AG04450 (cell line): ENCODE measurements around the gene OR2AG2. TPM values are rescaled to one million over a fixed set of nuclear protein-coding genes. Genes with fewer than 3 reads are reported as not detected.

ENCODE experiments used
- CTCF ChIA-PET: fragments of 300-600, 350-600 bp; formaldehyde crosslinking; extraction: SDS; loops from one replicate; lab custom pipeline; 2022; ENCODE audit warnings: antibody characterized with exemption, inconsistent platforms; lab: Charles Lee
- POLR2A ChIA-PET: fragments of 350-600 bp; formaldehyde crosslinking; extraction: SDS; loops from one replicate; lab custom pipeline; 2021; ENCODE audit warnings: antibody characterized with exemption, inconsistent platforms; lab: Yijun Ruan, JAX
- DNase-seq: peaks from one replicate; pipeline ENCODE4 v3.0.0-alpha.2; 2011; ENCODE audit warnings: low read depth, low spot score
- H3K27ac ChIP-seq: one replicate; pipeline ENCODE4 v1.5.1; 2012; ENCODE audit warnings: low read depth, low read length, control low read depth
- H3K27me3 ChIP-seq: one replicate; pipeline ENCODE4 v1.6.0; 2012; ENCODE audit warnings: low read length; ENCODE audit not compliant: control insufficient read depth, insufficient read depth
- H3K4me3 ChIP-seq: 2 replicates; pipeline ENCODE4 v1.5.1; 2011; ENCODE audit warnings: mild to moderate bottlenecking, low read depth, low read length, control low read depth
- H3K9me3 ChIP-seq: 2 replicates; pipeline ENCODE4 v1.5.1; 2012; ENCODE audit warnings: low read length; ENCODE audit not compliant: control insufficient read depth, insufficient read depth
- polyA plus RNA-seq: library from polyadenylated mRNA; depleted of rRNA; stranded (reverse); fragments of >200 nt; gene quantifications from 2 replicates; pipeline ENCODE4 v1.2.3, GENCODE V29; 2011
- TF ChIP-seq, protein P1 (sequence below): IDR thresholded peaks from 2 replicates; pipeline ENCODE4 v1.5.1; 2011; ENCODE audit warnings: low read depth, low read length, control low read depth, inconsistent platforms

Gene OR2AG2
- polyA plus RNA-seq, 1 experiment: 0.19 TPM

DNA sequence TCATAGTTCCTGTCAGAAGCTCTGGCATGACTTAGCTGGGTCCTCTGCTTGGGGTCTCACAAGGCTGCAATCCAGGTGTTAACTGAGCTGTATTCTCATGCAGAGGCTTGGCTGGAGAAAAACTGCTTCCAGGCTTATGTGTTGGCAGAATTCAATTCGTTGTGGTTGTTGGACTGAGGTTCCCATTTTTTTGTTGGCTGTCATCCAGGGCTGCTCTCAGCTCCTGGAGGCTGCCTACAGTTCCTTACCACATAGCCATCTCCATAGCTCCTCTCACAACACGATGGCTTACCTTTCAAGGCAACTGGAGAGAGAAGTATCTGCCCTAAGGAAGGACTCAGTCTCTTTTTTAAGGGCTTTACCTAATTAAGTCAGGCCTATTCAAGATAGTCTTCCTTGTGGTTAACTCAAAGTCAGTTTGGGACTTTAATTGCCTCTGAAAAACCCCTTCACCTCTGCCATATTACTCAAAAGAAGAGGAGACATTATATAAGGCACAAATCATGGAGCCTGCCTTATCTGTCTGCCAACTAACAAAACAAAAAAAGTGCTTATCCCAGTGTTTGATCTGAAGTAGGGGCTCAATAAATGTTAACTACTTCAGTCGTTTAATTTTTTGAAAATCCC is 35.2 kb downstream of the OR2AG2 start:
- H3K4me3 ChIP-seq: no peak overlapping the region
- no peaks in the 10 kb centered on the region for H3K27me3 ChIP-seq
- H3K27ac ChIP-seq: no peak overlapping the region
- TF ChIP-seq, protein P1, sequence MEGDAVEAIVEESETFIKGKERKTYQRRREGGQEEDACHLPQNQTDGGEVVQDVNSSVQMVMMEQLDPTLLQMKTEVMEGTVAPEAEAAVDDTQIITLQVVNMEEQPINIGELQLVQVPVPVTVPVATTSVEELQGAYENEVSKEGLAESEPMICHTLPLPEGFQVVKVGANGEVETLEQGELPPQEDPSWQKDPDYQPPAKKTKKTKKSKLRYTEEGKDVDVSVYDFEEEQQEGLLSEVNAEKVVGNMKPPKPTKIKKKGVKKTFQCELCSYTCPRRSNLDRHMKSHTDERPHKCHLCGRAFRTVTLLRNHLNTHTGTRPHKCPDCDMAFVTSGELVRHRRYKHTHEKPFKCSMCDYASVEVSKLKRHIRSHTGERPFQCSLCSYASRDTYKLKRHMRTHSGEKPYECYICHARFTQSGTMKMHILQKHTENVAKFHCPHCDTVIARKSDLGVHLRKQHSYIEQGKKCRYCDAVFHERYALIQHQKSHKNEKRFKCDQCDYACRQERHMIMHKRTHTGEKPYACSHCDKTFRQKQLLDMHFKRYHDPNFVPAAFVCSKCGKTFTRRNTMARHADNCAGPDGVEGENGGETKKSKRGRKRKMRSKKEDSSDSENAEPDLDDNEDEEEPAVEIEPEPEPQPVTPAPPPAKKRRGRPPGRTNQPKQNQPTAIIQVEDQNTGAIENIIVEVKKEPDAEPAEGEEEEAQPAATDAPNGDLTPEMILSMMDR: no peak
- H3K9me3 ChIP-seq: no peaks in the 10 kb centered on the region
- ChIA-PET POLR2A (no interaction called here), CTCF (interaction anchor here (2.4 to 5.5 kb wide), 6 partner anchors 8 to 31 kb away, joined by 8 to 47 read pairs (median 19); no protein-coding TSS in a partner anchor)
- DNase-seq: no peak

DNA sequence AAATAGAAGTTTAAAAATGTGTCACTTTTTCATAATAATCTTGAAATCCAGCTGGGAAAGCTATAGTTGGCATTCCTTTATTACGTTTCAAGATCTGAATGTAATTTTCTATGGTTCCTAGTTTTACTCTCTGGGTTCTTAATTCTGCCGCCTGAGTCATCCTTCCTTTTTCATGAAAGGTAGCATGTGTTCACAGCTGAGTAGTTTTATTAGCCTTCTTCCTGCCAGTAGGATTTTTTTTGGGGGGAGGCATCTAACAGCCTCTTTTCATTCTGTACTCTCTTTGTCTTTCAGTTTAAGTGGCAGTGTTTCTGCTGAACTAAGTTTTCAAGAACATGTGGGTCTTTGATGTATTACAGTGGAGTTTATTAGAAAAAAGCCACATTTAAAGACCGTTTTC is 36.5 kb downstream of the OR2AG2 start:
- ChIA-PET POLR2A (no interaction called here), CTCF (interaction anchor here (4.7 to 5.5 kb wide), 2 partner anchors 19 to 29 kb away, joined by 16 to 47 read pairs; no protein-coding TSS in a partner anchor)
- TF ChIP-seq, protein P1: no peak
- Histone ChIP-seq H3K27me3 (no peaks in the 10 kb centered on the region), H3K9me3 (no peaks in the 10 kb centered on the region), H3K4me3 (no peak overlapping the region), H3K27ac (no peak overlapping the region)
- no peak for DNase-seq

DNA sequence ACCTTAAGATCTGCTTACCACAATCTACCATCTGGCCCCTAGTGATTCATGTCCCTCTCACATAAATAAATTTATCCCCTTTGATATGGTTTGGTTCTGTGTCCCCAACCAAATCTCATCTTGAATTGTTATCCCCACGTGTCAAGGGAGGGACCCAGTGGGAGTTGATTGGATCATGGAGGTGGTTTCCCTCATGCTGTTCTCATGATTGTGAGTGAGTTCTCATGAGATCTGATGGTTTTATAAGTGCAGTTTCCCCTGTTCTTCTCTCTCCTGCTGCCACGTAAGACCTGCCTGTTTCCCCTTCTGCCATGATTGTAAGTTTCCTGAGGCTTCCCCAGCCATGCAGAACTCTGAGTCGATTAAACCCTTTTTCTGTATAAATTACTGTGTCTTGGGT is 37.2 kb downstream of the OR2AG2 start:
- Histone ChIP-seq H3K4me3 (no peak overlapping the region), H3K27ac (no peak overlapping the region), H3K9me3 (no peaks in the 10 kb centered on the region), H3K27me3 (no peaks in the 10 kb centered on the region)
- POLR2A ChIA-PET: no interaction called here
- no peak for DNase-seq
- TF ChIP-seq, protein P1: no peak
- CTCF ChIA-PET: interaction anchor here (4.7 to 5.5 kb wide), 2 partner anchors 20 to 29 kb away, joined by 16 to 47 read pairs; no protein-coding TSS in a partner anchor

DNA sequence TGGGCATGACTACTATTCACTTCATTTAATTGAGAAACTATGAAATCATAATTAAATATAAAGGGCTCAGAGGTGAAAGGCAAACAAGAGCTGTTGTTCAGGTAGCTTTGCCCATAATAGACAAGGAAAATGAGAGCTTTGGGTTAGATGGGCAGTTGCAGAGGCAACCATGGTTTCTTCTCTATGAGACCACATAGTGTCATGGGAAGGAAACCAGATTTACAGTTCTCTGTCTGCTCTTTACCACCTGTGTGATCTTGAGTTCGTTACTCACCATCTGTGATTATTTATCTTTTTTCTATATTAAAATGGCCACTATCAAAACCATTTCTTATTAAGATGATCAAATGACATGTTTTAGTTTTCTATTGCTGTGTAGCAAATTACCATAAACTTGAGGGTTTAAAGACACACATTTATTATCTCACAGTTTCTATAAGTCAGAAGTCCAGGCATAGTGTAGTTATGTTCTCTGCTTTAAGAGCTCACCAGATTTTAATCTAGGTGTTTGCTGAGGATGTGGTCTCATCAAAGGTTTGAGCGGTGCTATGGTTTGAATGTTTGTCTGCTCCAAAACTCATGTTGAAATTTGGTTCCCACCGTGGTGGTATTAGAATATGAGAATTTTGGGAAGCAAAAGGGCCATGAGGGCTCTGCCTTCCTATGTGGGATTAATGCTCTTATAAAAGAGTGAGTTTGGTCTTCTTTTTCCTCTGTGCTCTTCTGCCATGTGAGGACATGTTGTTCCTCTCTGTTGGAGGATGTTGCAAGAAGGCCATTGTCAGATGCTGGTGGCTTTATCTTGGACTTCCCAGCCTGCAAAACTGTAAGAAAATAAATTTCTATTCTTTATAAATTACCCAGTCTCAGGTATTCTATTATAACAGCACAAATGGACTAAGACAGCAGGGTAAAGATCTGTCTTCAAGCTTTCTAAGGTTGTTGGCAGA is 38.2 kb downstream of the OR2AG2 start:
- ChIA-PET CTCF (interaction anchor here (5.5 kb wide), 1 partner anchor 21 kb away, joined by 47 read pairs; no protein-coding TSS in a partner anchor), POLR2A (no interaction called here)
- Histone ChIP-seq H3K4me3 (no peak overlapping the region), H3K27ac (no peak overlapping the region), H3K9me3 (no peaks in the 10 kb centered on the region), H3K27me3 (peaks cover 3% of the 10 kb centered on the region)
- no peak for DNase-seq
- TF ChIP-seq, protein P1: no peak
